Prostate gland (tissue), 2 donors: Measurements from ENCODE around the gene MUC2. TPM values are rescaled to one million over a fixed set of nuclear protein-coding genes. Genes with fewer than 3 reads are reported as not detected.

Experiments
- DNase-seq: peaks from one replicate; pipeline ENCODE4 v3.0.0-alpha.2; 2019; ENCODE audit warnings: low spot score
- H3K27ac ChIP-seq, 2 donors: fragments of 200-600 bp; sonication (generic); 2 replicates each; pipeline ENCODE4 v1.5.1; 2017 to 2019
- H3K27me3 ChIP-seq: fragments of 200-600 bp; sonication (generic); replicated peaks from 2 replicates; pipeline ENCODE4 v1.5.1; 2019; ENCODE audit not compliant: insufficient read depth
- H3K36me3 ChIP-seq, 2 donors: fragments of 200-600 bp; sonication (generic); 1 replicate in 1 of 2; 2 replicates in 1 of 2; pipeline versions ENCODE4 v1.5.1 to v1.8.1; 2017 to 2019
- H3K4me1 ChIP-seq: fragments of 200-600 bp; sonication (generic); replicated peaks from 2 replicates; pipeline ENCODE4 v1.5.1; 2019
- H3K4me3 ChIP-seq, 2 donors: fragments of 200-600 bp; sonication (generic); 2 replicates each; pipeline ENCODE4 v1.5.1; 2017 to 2019
- H3K9me3 ChIP-seq: fragments of 200-600 bp; sonication (generic); 2 replicates; pipeline ENCODE4 v1.5.1; 2017
- CTCF ChIP-seq, 4 experiments: fragments of 200-600 bp in 2 of 4; fragments of 450-650 bp in 2 of 4; sonication (generic) in 2 of 4; IDR thresholded peaks; 1 replicate in 3 of 4; 2 replicates in 1 of 4; pipeline ENCODE4 v1.5.1; 2016 to 2019; ENCODE audit warnings: antibody characterized with exemption in 4 of 4, mild to moderate bottlenecking in 2 of 4, moderate library complexity in 2 of 4
- POLR2A ChIP-seq: fragments of 450-650 bp; IDR thresholded peaks from one replicate; pipeline ENCODE4 v1.6.1; 2016; ENCODE audit warnings: antibody characterized with exemption, mild to moderate bottlenecking
- POLR2AphosphoS5 ChIP-seq: sonication (generic); formaldehyde crosslinking; IDR thresholded peaks from one replicate; pipeline ENCODE4 v1.6.1; 2017; ENCODE audit warnings: antibody characterized with exemption
- WGBS: methylation state at CpG from one replicate; pipeline ENCODE4 v1.1.5; 2018; 5-methylcytosine and 5-hydroxymethylcytosine counted together
- intact Hi-C: fragments of 100-400 bp; cut with DNase I; formaldehyde crosslinking; loops from one replicate; pipeline ENCODE4 v1.14.2; 2022
- total RNA-seq, 2 donors: library from RNA; depleted of rRNA; stranded (reverse); fragments of >200 nt; gene quantifications; one replicate each; pipeline ENCODE4 v1.1.0, GENCODE V29; 2016

Gene MUC2
- total RNA-seq, 2 donors from 2014 or later, result 0.11 TPM; not detected in 1

- WGBS, result 68% methylated on average over 9 of the region's 9 CpGs
Observed at GRCh38 chr11:1062075-1062820, 12.4 kb upstream of the MUC2 start.

GRCh38 chr11:1064167-1064566, 10.5 kb upstream of the MUC2 start:
- no peaks in the 10 kb centered on the region for H3K36me3 ChIP-seq
- no peaks in the 10 kb centered on the region for H3K27me3 ChIP-seq
- 59% methylated on average over 3 of the region's 3 CpGs for WGBS
- H3K4me3 ChIP-seq, result no peak overlapping the region
- intact Hi-C loops, result no loop called here
- TF ChIP-seq POLR2A, result no peak
- TF ChIP-seq CTCF (IDR thresholded peaks at IDR 0.05), result no peak
- TF ChIP-seq POLR2AphosphoS5, result no peak
- no peaks in the 10 kb centered on the region for H3K4me1 ChIP-seq
- DNase-seq, result no peak
- no peaks in the 10 kb centered on the region for H3K9me3 ChIP-seq
- no peak overlapping the region for H3K27ac ChIP-seq

More at GRCh38 chr11:1062075-1062820, 12.4 kb upstream of the MUC2 start:
- intact Hi-C loops, result no loop called here
- Histone ChIP-seq H3K27ac (no peak overlapping the region), H3K4me1 (no peaks in the 10 kb centered on the region), H3K4me3 (no peak overlapping the region), H3K27me3 (no peaks in the 10 kb centered on the region), H3K36me3 (no peaks in the 10 kb centered on the region), H3K9me3 (no peaks in the 10 kb centered on the region)
- DNase-seq, result no peak
- TF ChIP-seq POLR2AphosphoS5 (no peak), POLR2A (no peak), CTCF (IDR thresholded peaks at IDR 0.05) (no peak)

- intact Hi-C loops, result no loop called here
- 61% methylated on average over 8 of the region's 8 CpGs for WGBS
- H3K27me3 ChIP-seq, result no peaks in the 10 kb centered on the region
Observed at GRCh38 chr11:1067812-1068496, 6.7 kb upstream of the MUC2 start.

GRCh38 chr11:1069740-1070139, 4.9 kb upstream of the MUC2 start:
- intact Hi-C loops, result no loop called here
- no peak for DNase-seq
- Histone ChIP-seq H3K4me1 (peaks cover 4% of the 10 kb centered on the region), H3K27ac (no peak overlapping the region), H3K36me3 (no peaks in the 10 kb centered on the region), H3K27me3 (no peaks in the 10 kb centered on the region), H3K4me3 (no peak overlapping the region), H3K9me3 (no peaks in the 10 kb centered on the region)
- no peak for TF ChIP-seq POLR2A
- TF ChIP-seq CTCF (IDR thresholded peaks at IDR 0.05), result no peak
- TF ChIP-seq POLR2AphosphoS5, result no peak

More at GRCh38 chr11:1067812-1068496, 6.7 kb upstream of the MUC2 start:
- no peaks in the 10 kb centered on the region for H3K4me1 ChIP-seq
- H3K27ac ChIP-seq, result no peak overlapping the region
- DNase-seq, result no peak
- no peaks in the 10 kb centered on the region for H3K36me3 ChIP-seq
- no peaks in the 10 kb centered on the region for H3K9me3 ChIP-seq
- no peak overlapping the region for H3K4me3 ChIP-seq
- TF ChIP-seq POLR2AphosphoS5 (no peak), CTCF (IDR thresholded peaks at IDR 0.05) (no peak), POLR2A (no peak)
